ENCODE measurements around the gene ACVR2A. TPM values are rescaled to one million over a fixed set of nuclear protein-coding genes. Genes with fewer than 3 reads are reported as not detected.

Gene ACVR2A
- polyA plus RNA-seq, 1 of the 3 experiments (the other 2 are of a cell fraction) = 1.6 TPM

DNA sequence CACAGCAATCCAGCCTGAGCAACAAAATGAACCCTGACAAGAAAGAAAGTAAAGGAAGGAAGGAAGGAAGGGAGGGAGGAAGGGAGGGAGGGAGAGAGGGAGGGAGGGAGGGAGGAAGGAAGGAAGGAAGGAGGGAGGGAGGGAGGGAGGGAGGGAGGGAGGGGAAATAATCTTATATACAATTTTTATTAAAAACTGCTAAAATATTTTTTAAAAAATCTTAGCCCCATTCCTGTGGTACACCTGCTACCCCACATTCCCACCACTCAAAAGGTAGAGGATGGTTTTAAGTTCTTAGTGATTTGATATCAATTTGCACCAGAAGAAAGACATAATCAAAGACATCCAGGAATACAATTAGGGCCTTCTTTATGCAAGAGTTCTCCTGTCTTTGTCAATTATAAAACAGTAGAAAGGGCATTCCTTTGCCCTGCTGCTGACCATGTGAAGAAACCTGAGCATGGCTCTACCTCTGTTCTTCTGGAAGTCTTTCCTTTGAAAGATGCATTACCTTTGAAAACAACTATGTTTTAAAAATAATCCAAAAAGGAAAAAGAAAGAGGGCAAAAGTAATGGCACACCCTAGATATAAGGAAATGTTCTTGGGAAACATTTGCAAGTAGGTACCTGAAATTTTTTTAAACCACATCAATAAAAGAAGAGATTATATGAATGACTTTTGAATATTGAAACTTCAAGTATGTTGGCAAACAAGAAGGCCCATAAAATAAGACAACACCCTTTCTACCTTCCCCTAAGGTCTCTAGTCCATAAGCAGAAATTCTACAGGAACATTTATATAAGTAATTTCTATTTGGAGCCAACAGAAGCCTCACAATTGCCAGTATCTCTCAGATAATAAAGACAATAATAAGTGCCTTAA lies 33.7 kb upstream of the ACVR2A start:
- H3K4me3 ChIP-seq (ENCODE audit: low read depth in 2 of 2, low read length in 1 of 2) = no peak overlapping the region
- H3K27ac ChIP-seq (ENCODE audit: low read depth in 2 of 2, low read length in 1 of 2) = no peak overlapping the region
- H2AFZ ChIP-seq (ENCODE audit: low read depth) = no peak overlapping the region
- H3K79me2 ChIP-seq (ENCODE audit: insufficient read depth) = no peaks in the 10 kb centered on the region
- DNase-seq = no peak
- no peaks in the 10 kb centered on the region for H3F3A ChIP-seq (replicated peaks; ENCODE audit: insufficient read depth)
- H3K36me3 ChIP-seq (replicated peaks in 1 of 2; ENCODE audit: control insufficient read depth in 1 of 2, insufficient read depth in 2 of 2, low read length in 1 of 2) = no peaks in the 10 kb centered on the region
- H3K4me2 ChIP-seq = no peak overlapping the region
- H4K20me1 ChIP-seq (ENCODE audit: insufficient read depth) = no peaks in the 10 kb centered on the region
- POLR2A ChIA-PET = no interaction called here
- no peaks in the 10 kb centered on the region for H3K27me3 ChIP-seq (ENCODE audit: insufficient read depth)
- H3K4me1 ChIP-seq (ENCODE audit: control insufficient read depth in 1 of 2, insufficient read depth in 2 of 2, low read depth in 1 of 2, low read length in 1 of 2) = no peaks in the 10 kb centered on the region
- H3K9me2 ChIP-seq = no peaks in the 10 kb centered on the region
- no peaks in the 10 kb centered on the region for H3K9me3 ChIP-seq
- H3K9ac ChIP-seq = no peak overlapping the region
- TF ChIP-seq, protein P1, sequence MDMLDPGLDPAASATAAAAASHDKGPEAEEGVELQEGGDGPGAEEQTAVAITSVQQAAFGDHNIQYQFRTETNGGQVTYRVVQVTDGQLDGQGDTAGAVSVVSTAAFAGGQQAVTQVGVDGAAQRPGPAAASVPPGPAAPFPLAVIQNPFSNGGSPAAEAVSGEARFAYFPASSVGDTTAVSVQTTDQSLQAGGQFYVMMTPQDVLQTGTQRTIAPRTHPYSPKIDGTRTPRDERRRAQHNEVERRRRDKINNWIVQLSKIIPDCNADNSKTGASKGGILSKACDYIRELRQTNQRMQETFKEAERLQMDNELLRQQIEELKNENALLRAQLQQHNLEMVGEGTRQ (IDR thresholded peaks at IDR 0.05; ENCODE audit: borderline replicate concordance, low read depth, low read length) = no peak
- TF ChIP-seq EZH2phosphoT487 (IDR thresholded peaks at IDR 0.05; ENCODE audit: borderline replicate concordance, low read depth) = no peak
- TF ChIP-seq, protein P2, sequence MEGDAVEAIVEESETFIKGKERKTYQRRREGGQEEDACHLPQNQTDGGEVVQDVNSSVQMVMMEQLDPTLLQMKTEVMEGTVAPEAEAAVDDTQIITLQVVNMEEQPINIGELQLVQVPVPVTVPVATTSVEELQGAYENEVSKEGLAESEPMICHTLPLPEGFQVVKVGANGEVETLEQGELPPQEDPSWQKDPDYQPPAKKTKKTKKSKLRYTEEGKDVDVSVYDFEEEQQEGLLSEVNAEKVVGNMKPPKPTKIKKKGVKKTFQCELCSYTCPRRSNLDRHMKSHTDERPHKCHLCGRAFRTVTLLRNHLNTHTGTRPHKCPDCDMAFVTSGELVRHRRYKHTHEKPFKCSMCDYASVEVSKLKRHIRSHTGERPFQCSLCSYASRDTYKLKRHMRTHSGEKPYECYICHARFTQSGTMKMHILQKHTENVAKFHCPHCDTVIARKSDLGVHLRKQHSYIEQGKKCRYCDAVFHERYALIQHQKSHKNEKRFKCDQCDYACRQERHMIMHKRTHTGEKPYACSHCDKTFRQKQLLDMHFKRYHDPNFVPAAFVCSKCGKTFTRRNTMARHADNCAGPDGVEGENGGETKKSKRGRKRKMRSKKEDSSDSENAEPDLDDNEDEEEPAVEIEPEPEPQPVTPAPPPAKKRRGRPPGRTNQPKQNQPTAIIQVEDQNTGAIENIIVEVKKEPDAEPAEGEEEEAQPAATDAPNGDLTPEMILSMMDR (IDR thresholded peaks at IDR 0.05) = no peak
- TF ChIP-seq CHD2 (IDR thresholded peaks at IDR 0.05; ENCODE audit: low read length, partially characterized antibody) = no peak
- no peak for TF ChIP-seq NRF1 (IDR thresholded peaks at IDR 0.05; ENCODE audit: low read depth, low read length)
- no peak for TF ChIP-seq SMC3 (IDR thresholded peaks at IDR 0.05; ENCODE audit: low read depth, low read length)
- CTCF ChIA-PET = no interaction called here

DNA sequence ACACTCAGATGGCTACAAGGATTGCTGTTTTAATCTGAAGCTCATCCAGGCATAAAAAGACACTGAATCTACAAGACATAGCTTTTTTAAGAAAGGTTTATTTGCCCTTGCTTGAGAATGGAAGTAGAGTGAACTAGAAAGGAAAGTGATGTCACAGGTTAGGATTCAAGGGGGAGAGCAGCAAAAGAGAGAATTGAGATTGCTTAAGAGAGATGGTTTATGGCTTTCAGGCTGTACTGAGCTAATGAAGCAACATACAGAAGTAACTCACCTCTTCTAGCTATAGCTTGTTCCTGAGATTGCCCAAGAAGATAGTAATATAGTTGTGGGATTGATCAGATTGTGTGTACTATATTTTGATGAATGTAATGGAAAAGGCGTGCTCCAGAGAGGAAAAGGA lies 26.1 kb upstream of the ACVR2A start:
- no peak for DNase-seq
- Histone ChIP-seq H3K27ac (ENCODE audit: low read depth in 2 of 2, low read length in 1 of 2) (no peak overlapping the region), H3K4me2 (no peak overlapping the region), H3K79me2 (ENCODE audit: insufficient read depth) (no peaks in the 10 kb centered on the region), H3K36me3 (replicated peaks in 1 of 2; ENCODE audit: control insufficient read depth in 1 of 2, insufficient read depth in 2 of 2, low read length in 1 of 2) (no peaks in the 10 kb centered on the region), H2AFZ (ENCODE audit: low read depth) (no peak overlapping the region), H3K9ac (no peak overlapping the region), H3F3A (replicated peaks; ENCODE audit: insufficient read depth) (no peaks in the 10 kb centered on the region), H4K20me1 (ENCODE audit: insufficient read depth) (no peaks in the 10 kb centered on the region), H3K9me3 (no peaks in the 10 kb centered on the region), H3K4me3 (ENCODE audit: low read depth in 2 of 2, low read length in 1 of 2) (no peak overlapping the region), H3K9me2 (no peaks in the 10 kb centered on the region), H3K4me1 (ENCODE audit: control insufficient read depth in 1 of 2, insufficient read depth in 2 of 2, low read depth in 1 of 2, low read length in 1 of 2) (no peaks in the 10 kb centered on the region), H3K27me3 (ENCODE audit: insufficient read depth) (peaks cover 7% of the 10 kb centered on the region; the same call in 1 of the 2 replicates)
- WGBS (ENCODE audit: low lambda C conversion rate) = 11% methylated on average over 1 of the region's 1 CpG
- ChIA-PET CTCF (interaction anchor here (0.9 kb wide), 1 partner anchor 12 kb away, joined by 3 read pairs; no protein-coding TSS in a partner anchor), POLR2A (no interaction called here)
- TF ChIP-seq, protein P3, sequence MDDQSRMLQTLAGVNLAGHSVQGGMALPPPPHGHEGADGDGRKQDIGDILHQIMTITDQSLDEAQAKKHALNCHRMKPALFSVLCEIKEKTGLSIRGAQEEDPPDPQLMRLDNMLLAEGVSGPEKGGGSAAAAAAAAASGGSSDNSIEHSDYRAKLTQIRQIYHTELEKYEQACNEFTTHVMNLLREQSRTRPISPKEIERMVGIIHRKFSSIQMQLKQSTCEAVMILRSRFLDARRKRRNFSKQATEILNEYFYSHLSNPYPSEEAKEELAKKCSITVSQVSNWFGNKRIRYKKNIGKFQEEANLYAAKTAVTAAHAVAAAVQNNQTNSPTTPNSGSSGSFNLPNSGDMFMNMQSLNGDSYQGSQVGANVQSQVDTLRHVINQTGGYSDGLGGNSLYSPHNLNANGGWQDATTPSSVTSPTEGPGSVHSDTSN (IDR thresholded peaks at IDR 0.05) = no peak
- TF ChIP-seq RXRA (IDR thresholded peaks at IDR 0.05; ENCODE audit: borderline replicate concordance, low read depth) (no peak), NRF1 (IDR thresholded peaks at IDR 0.05; ENCODE audit: low read depth, low read length) (no peak), FOSL2 (IDR thresholded peaks at IDR 0.05; ENCODE audit: borderline replicate concordance, low read depth) (no peak), MXI1 (IDR thresholded peaks at IDR 0.05; ENCODE audit: low read depth, low read length) (no peak), POLR2AphosphoS5 (IDR thresholded peaks at IDR 0.05; ENCODE audit: low read depth, low read length) (no peak), JUND (IDR thresholded peaks at IDR 0.05) (no peak), TEAD4 (IDR thresholded peaks at IDR 0.05; ENCODE audit: borderline replicate concordance, insufficient read depth) (no peak)
- TF ChIP-seq, protein P4, sequence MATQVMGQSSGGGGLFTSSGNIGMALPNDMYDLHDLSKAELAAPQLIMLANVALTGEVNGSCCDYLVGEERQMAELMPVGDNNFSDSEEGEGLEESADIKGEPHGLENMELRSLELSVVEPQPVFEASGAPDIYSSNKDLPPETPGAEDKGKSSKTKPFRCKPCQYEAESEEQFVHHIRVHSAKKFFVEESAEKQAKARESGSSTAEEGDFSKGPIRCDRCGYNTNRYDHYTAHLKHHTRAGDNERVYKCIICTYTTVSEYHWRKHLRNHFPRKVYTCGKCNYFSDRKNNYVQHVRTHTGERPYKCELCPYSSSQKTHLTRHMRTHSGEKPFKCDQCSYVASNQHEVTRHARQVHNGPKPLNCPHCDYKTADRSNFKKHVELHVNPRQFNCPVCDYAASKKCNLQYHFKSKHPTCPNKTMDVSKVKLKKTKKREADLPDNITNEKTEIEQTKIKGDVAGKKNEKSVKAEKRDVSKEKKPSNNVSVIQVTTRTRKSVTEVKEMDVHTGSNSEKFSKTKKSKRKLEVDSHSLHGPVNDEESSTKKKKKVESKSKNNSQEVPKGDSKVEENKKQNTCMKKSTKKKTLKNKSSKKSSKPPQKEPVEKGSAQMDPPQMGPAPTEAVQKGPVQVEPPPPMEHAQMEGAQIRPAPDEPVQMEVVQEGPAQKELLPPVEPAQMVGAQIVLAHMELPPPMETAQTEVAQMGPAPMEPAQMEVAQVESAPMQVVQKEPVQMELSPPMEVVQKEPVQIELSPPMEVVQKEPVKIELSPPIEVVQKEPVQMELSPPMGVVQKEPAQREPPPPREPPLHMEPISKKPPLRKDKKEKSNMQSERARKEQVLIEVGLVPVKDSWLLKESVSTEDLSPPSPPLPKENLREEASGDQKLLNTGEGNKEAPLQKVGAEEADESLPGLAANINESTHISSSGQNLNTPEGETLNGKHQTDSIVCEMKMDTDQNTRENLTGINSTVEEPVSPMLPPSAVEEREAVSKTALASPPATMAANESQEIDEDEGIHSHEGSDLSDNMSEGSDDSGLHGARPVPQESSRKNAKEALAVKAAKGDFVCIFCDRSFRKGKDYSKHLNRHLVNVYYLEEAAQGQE (IDR thresholded peaks at IDR 0.05; ENCODE audit: low read depth, low read length) = no peak
- TF ChIP-seq, protein P5, sequence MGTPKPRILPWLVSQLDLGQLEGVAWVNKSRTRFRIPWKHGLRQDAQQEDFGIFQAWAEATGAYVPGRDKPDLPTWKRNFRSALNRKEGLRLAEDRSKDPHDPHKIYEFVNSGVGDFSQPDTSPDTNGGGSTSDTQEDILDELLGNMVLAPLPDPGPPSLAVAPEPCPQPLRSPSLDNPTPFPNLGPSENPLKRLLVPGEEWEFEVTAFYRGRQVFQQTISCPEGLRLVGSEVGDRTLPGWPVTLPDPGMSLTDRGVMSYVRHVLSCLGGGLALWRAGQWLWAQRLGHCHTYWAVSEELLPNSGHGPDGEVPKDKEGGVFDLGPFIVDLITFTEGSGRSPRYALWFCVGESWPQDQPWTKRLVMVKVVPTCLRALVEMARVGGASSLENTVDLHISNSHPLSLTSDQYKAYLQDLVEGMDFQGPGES (IDR thresholded peaks at IDR 0.05; ENCODE audit: low read depth, low read length) = no peak
- TF ChIP-seq, protein P6, sequence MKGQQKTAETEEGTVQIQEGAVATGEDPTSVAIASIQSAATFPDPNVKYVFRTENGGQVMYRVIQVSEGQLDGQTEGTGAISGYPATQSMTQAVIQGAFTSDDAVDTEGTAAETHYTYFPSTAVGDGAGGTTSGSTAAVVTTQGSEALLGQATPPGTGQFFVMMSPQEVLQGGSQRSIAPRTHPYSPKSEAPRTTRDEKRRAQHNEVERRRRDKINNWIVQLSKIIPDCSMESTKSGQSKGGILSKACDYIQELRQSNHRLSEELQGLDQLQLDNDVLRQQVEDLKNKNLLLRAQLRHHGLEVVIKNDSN (IDR thresholded peaks at IDR 0.05; ENCODE audit: borderline replicate concordance, low read depth) = no peak

Measured in SK-N-SH (cell line).